Measurements from ENCODE around the gene CYP3A7.
"Not testable (repeated sequence)": the region's sequence is repeated elsewhere in the genome, so short reads cannot be mapped to it uniquely, and the experiment has no call there.

CYP3A7 gene

GRCh38 chr7:99772565-99772964 is 37.6 kb upstream of the CYP3A7 start:
- DNase-seq (ENCODE audit: extremely low read depth, low read depth) = no peak
- TF ChIP-seq CTCF (IDR thresholded peaks at IDR 0.05; ENCODE audit: low read depth, low read length) = no peak

GRCh38 chr7:99769494-99769893 is 34.5 kb upstream of the CYP3A7 start:
- not testable (repeated sequence) for DNase-seq (ENCODE audit: extremely low read depth, low read depth)

- no peak for TF ChIP-seq CTCF (IDR thresholded peaks at IDR 0.05; ENCODE audit: low read depth, low read length)
- no peak for DNase-seq (ENCODE audit: extremely low read depth, low read depth)
Observed at GRCh38 chr7:99768471-99768870, 33.5 kb upstream of the CYP3A7 start.

GRCh38 chr7:99767662-99768061 is 32.7 kb upstream of the CYP3A7 start:
- TF ChIP-seq CTCF (IDR thresholded peaks at IDR 0.05; ENCODE audit: low read depth, low read length) = no peak
- DNase-seq (ENCODE audit: extremely low read depth, low read depth) = no peak

- DNase-seq (ENCODE audit: extremely low read depth, low read depth) = no peak
Observed at GRCh38 chr7:99766484-99767099, 31.6 kb upstream of the CYP3A7 start.

GRCh38 chr7:99764478-99764877 is 29.5 kb upstream of the CYP3A7 start:
- no peak for TF ChIP-seq CTCF (IDR thresholded peaks at IDR 0.05; ENCODE audit: low read depth, low read length)
- no peak for DNase-seq (ENCODE audit: extremely low read depth, low read depth)

More at GRCh38 chr7:99766484-99767099, 31.6 kb upstream of the CYP3A7 start:
- no peak for TF ChIP-seq CTCF (IDR thresholded peaks at IDR 0.05; ENCODE audit: low read depth, low read length)

GRCh38 chr7:99762680-99763327 is 27.8 kb upstream of the CYP3A7 start:
- DNase-seq (ENCODE audit: extremely low read depth, low read depth) = no peak
- TF ChIP-seq CTCF (IDR thresholded peaks at IDR 0.05; ENCODE audit: low read depth, low read length) = no peak

- no peak for DNase-seq (ENCODE audit: extremely low read depth, low read depth)
- TF ChIP-seq CTCF (IDR thresholded peaks at IDR 0.05; ENCODE audit: low read depth, low read length) = no peak
Observed at GRCh38 chr7:99755085-99755484, 20.1 kb upstream of the CYP3A7 start.

All from AG09319 (cell line).